NCI-H1436 treated with DMSO at 0.1 percent for 48 hours (cell line): ENCODE results near the gene EDN3.

Source experiments
- DNase-seq: peaks from one replicate; lab custom pipeline; 2025; lab: John Stamatoyannopoulos, UW

Gene EDN3, protein sequence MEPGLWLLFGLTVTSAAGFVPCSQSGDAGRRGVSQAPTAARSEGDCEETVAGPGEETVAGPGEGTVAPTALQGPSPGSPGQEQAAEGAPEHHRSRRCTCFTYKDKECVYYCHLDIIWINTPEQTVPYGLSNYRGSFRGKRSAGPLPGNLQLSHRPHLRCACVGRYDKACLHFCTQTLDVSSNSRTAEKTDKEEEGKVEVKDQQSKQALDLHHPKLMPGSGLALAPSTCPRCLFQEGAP

DNA sequence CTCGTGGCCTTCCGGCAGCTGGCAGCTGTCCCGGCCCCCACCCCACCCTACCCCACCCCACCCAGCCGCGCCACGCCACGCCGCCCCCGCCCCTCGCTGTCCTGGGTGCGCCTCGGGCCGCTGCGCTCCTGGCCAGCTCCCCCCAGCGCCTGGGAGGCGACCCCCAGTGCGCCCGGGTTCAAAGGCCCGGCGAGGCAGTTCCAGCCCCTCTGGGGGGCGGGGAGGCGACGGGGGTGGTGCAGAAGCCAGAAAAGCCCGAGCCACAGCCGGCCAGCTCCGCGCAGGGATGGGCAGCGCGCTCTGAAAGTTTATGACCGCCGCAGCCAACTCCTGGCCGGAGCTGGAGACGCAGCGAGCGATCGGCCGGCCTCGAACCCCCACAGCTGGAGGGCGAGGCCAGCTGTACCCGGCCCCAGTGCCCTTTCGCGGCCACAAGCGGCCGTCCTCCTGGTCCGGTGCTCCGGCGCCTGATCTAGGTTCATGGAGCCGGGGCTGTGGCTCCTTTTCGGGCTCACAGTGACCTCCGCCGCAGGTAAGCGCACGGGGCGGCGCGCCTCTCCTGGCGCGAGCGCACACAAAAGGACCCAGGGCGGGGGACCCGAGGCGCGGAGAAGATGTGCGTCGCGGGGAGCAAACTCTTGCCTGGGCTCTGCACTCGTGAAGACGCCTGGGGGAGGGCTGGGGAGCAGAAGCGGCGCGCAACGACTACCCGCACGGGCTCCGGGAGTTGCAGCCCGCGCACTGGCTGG, at the start of gene EDN3:
Gene EDN3 (plus strand): TSS at position 279 of the 749 bp plus-strand sequence. CDS start 202 bp downstream, at position 481.
- DNase-seq: no peak

DNA sequence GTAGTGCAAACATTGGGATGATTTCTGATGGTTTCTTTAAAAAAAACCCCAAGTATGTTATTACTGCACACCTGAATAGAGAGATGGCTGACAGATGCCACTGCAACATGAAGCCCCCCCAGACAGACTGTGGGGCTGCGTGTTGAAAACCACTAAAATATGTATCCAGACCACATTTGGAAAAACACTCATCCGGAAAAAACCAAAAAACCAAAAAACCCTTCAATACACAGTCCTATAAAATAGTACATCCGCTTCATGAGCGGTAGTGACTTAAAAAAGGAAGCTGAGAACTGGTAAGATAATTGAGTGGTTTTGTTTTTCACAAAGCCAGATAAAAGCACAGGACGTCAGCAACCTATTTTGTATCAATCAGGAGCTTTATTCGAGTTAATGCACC, 47.1 kb upstream of the EDN3 start:
- DNase-seq: no peak

DNA sequence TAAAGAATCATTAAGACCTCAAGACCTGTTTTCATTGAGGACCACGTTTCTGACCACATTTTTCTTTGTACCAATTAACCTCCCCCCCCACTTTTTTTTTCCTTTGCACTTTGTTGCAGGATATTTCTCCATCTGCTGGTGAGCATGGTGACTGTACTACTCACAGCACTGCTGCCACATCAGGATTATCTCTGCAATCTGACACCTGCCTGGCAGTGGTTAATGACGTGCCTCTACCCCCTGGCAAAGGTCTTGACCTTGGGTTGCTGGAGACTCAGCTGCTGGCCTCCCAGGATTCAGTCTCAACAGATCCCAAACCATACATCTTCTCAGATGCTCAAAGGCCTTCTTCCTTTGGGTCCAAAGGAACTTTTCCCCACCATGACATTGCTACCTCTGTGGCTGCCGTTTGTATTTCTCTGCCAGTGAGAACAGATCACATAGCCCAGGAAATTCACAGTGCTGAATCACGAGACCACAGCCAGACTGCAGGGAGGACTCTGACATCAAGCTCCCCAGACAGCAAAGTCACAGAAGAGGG, 46.6 kb upstream of the EDN3 start:
- no peak for DNase-seq

DNA sequence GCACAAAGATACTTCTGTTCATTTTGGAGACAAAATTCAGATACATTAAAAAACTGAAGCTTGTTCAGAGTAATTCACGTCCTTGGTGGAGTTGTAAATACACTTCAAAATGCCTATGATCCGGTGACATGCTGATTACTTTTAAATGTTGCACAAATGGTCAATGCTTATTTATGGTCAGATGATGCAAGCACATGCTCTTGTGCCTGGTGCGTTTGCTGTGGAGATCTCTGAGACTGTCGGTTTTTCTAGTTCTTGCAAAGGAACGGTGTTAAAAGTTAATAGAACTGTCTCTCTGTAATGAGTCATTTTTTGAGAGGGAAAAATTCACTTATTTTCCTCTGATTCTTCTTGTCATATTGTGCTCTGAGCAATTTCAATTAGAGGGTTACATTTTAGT, 45.2 kb upstream of the EDN3 start:
- no peak for DNase-seq

DNA sequence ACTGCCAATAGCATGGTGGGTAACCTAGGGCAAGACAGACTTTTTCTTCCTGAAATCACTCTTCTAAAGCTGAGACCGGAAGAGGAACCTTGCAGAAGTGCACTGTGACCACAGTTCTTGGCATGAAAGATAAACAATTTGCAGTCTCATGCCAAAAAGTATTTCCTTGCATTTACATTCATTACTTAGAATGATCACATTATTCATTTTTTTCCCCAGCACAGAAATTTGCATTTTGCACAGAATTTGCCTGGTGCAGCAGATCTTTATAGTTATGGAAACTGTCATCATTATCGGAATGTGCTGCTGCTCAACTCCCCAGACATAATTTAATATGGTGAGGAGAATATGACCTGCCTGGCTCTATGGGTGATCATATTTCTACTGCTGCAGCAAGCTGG, 42.2 kb upstream of the EDN3 start:
- no peak for DNase-seq

DNA sequence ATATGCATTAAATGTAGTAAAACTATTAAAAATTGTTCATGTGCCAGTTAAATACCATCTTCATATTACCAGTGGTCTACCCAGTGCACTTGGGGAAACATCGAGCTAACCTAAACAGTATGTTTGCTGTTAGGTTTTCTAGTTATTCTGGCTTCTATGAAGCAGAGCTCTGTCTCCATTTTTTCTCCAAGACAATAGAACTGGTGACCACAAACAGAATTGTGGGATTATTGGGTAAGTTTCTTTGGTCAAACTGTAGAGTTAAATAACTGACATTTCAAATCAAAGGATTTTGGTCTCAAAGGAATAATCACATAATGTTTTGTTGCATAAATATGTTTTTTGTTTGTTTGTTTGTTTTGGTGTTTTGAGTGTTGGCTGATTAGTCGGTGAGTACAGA, 40.5 kb upstream of the EDN3 start:
- no peak for DNase-seq

DNA sequence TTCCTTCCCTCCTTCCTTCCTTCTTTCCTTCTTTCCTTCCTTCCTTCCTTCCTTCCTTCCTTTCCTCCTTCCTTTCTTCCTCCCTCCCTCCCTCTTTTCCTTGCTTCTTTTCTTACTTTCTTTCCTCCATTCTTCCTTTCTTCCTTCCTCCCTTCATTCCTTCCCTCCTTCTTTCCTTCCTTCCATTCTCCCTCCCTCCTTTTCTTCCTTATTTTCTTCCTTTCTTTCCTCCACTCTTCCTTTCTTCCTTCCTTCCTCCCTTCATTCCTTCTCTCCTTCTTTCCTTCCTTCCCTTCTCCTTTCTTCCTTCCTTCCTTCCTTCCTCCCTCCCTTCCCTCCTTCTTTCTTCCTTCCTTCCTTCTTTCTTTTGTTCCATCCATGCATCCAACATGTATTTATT, 35.1 kb upstream of the EDN3 start:
- DNase-seq: no peak

DNA sequence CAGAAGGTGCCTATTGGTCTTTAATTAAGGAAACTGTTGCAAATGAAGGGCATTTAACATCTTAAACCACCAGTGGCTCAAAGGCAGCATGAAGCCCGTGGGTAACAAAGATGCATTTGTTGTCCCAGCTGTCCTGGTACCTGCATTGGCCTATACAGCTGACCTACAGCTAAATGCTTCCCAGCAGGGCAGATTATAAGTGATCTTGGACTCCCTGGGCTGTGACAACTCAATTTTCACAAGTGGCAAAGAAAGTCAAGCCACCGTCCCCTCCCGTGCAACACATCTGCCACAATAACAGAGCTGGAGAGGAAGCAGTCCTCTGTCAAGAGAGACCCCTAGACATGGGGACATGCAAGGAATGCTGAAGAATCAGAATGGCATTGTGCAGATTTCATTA, 31.5 kb upstream of the EDN3 start:
- DNase-seq: no peak

DNA sequence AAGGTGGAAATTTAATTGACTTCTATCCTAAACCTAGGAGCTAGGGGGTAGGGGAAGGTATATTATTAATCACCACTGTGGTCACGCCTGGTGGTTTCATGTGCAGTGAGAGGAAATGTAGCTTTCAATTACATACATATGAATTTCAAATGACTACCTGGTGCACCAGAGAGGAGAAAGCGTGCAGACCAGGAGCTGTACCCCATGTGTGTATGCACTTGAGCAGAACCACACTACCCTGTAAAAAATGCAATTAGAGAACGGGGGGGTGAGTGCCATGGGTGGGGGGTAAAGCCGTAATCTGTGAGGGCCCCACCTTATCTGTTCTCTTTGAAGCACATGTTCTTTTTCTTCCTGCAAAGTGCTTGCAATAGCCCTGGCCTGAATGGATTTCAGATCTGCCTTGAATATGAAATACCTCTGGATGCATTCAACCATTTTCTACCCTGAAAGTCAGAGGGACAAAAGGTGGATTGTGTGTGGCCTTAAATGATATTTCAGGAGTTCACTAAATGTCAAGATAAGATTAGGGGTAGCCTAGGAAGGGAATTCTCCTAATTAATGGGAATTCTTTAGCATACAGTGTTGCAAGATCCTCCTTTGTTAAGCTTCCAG, 30.9 kb upstream of the EDN3 start:
- no peak for DNase-seq

DNA sequence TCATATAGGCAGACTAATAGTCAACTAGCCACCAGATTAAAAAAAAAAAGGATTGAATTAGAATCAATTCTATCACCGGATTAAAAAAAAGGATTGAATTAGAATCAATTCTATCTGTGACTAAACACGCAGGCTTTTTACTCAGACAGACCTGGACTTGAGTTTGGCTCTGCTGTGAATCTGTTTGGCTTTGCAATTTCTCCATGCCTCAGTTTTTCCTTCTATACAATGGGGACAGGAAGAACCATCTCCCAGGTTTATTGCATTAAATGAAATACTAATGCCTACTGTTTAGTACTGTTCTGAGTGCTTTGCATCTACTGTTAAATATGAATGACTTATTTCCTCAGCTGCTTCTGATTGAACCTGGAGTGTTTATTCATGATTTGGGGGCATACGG, 30.0 kb upstream of the EDN3 start:
- DNase-seq: no peak

DNA sequence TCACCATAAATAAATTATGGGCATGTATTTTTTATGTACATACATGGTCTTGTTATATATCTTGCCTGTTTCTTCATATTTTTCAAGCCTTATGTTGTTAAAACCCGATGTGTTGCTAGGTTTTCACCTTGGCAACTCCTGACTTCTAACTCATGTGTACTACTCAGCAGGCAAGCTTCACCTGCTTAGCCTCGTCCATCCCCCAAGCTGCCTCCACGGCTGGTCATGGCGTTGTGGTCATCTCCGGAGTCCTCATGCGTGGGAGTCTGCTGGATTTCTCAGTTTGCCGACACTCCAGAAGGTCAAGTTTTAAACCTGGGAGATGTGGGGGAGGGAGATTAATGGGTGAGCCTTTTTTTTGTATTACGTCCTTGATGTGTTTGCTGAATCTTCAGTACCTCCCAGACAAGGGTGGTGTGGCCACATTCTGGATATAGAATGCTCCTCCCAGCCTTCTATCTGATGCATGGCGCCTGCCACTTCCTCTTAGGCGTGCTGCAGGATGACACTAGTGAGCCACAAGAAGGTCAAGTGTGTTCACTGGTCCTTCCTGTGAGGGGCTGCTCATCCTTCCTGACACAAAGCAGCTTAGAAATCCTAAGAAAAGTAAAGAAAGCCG, 26.6 kb upstream of the EDN3 start:
- DNase-seq: no peak

DNA sequence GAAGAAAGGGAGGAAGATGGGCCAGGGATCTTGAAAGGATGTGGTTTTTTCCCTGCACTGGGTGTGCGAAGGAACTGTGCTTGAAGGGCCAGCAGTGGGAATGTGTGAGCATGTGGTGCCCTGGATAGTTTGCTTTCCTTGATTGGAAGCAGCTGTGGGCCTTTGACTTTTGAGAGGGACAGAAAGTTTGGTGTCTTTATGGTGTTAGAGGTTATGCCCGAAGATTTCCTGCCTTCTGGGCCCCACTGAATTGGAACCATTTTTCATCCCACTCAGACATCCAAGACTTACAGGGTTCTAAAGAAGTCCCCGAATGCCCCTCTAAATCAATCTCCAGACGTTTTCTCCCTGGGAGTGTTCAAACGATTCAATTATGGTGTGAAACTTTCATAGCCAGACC, 23.5 kb upstream of the EDN3 start:
- no peak for DNase-seq

DNA sequence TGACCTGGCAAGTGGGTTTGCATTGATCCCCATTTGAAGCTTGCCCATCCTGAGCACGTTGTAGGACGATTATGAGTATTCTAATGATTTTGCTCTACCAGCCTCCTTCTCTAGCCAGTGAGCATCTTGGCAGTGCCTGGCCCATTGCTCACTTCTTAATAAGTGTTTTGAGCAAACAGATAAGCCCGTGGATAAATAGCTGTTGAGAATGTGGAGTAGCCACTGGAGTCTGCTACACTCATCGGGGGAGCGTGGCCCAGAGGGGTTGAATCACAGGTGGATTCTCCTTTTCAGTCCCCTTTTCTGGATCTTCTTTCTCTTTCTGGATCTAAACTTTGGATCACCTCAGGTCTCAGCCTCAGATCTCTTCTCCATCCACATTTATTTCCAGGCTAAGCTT, 15.9 kb upstream of the EDN3 start:
- no peak for DNase-seq

DNA sequence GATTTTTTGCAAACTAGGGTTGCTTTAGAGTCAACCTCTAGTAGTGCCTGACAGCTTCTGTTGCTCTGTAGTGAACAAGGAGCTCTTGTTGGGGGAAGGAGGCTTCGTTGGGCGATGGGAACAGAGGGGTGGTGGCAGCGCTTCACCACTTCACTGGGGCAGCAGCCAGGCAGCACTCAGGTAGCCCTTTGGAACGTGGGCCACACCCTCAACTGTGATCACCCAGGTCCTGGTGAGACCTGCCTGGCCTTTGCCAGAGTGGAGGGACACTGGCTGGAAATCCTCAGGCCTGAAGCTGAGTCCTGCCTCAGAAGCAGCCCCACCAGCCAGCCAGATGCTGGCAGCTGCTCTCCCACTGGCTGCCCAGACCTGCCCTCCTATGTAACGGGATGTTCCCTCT, 10.4 kb upstream of the EDN3 start:
- no peak for DNase-seq

DNA sequence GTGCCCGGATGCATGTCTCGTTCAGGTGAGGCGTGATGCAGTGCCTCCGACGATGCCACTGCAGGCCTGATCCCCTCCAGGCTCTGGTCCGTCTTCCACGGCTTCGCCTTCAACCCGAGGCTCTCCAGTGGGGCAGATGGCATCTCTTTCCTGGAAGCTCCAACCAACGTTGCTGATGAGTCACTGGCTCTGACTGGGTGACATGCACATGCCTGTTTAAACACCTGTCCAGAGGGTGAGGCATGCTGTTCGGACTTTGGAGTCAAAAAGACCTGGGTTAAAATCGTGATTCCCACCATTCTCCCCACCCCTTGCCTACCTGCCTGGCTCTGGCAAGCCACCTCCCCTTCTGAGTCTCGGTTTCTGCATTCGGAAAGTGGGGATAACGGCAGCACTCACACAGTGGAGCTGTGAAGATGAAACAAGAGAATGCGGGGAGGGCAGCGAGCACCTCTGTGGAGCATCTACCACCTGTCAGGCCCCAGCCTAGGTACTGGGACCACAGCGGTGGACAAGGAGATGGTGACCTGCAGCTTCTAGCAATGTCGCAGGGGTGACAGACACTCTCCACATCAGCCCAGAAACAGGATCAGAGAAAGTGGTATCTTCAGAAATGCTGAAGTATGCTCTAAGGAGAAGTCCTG, 8.5 kb upstream of the EDN3 start:
- no peak for DNase-seq

DNA sequence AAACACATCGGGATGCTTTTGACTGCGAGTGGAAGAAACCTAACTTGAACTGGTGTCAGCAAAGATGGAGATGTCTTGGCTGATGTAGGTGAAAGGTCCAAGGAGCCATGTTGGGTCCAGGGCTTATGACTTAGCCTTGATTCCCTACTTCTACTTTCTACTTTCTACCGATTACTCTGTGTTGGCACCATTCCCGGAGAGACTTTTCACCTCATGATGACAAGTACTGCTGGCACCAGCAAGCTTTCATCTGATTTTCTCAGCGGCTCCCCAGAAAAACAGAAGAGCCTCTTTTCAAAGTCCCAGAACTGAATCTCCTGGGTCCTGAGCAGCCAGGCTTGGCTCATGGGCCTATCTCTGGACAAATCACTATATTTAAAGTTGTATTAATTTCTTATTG, 4.9 kb upstream of the EDN3 start:
- no peak for DNase-seq

DNA sequence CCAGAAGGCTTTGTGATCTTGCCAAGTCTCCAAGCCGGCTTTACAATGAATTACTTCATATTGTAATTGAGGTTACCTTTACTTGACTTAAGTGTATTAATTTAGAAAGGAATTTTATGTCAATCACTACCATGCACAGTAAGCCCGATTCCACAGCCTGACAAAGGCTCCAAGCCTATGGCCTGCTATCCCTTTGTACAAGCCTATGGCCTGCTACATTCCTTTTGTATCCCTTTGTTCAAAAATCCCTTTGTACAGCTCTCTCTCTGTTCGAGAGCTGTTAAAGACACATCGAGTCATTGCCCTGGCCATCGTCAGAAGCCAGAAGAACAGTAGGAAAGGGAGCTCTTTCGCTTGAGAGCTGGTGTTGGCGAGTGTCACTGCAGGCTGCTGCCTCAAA, 2.7 kb upstream of the EDN3 start:
- DNase-seq: no peak

DNA sequence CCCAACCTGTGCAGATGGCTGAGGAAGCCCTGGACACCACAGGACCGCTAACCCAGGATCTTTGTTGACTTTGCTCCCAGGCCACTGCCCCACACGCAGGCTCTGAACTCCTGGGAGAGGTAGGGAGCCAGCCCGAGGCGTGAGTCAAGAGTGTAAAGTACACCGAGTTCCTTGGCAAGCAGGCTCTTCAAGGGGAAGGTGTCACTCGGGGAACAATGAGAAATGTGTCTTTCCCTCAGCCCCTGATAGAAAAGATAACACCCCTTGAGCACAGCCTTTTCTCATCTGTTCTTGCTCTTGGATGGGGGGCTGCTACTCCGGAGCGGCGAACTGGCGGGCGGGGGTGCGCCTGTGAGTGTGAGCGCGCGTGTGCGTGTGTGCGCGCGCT, 472 bp upstream of the EDN3 start:
- DNase-seq: no peak

DNA sequence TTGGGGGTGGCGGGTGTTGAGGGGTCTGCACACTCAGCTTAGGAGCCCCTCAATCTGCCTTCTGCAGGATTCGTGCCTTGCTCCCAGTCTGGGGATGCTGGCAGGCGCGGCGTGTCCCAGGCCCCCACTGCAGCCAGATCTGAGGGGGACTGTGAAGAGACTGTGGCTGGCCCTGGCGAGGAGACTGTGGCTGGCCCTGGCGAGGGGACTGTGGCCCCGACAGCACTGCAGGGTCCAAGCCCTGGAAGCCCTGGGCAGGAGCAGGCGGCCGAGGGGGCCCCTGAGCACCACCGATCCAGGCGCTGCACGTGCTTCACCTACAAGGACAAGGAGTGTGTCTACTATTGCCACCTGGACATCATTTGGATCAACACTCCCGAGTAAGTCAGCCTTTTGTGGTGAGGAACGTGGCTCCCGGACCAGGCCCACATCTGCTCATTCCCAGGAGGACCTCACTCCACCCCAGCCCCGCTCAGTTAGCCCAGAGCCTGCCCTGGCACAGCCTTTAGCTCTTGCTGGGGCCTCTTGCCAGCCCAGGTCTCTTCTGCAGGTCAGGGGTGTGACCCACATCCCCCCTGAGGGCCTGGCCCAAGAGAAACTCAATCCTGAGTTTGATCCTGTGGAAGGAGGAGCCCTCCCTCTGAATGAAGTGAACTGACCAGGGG, 1.1 kb downstream of the EDN3 start:
- DNase-seq: no peak

DNA sequence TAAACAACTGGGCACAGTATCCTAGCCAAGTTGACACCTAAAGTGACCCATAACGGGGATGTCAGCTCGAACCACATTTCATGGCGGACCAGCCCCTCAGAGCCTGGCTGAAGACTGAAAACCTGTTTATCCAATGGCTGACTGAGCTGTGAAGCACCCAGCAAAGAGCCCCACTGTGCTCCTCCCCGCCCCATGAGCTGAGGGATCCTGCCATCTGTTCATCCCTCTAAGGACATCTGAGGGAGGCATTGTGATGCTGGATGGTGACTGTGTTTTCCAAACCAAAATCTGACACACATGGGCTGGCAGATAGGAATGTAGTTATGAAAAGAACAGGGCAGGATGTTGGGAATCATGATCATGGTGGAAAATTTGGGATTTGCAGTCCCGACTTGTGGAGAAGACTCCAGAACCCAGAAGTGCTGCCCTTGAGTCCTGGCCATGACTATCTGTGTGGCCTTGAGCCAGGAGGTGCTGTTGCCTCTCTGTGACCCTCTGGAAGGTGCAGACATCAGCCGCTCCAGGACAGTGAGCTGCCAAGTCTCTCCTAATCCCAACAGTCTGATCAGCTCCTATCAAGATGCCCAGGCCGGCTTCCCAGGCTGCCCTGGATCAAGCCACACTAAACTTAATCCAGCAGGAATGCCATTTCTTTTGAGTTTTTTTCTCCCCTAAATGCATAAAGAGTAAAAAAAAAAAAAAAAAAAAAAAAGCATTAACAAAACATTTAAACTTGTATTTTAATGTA, 5.7 kb downstream of the EDN3 start:
- no peak for DNase-seq

DNA sequence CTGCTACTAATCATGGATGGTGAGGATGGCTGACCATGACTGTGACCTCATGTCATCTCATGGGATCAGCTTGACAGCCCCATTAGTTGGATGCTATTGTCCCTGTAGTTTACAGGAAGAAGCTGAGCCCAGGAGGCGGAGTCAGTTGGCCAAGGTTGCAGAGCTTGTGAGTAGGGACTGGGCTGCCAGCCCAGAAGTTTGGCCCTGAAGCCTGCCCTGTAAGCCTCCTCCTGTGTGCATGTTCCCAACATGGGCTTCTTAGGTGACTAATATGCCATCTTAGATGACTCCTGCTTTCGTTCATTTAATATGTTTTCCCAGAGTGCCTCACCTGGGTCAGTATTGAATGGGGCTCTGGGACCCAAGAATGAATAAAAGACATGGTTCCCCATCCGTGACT, 6.9 kb downstream of the EDN3 start:
- DNase-seq: no peak
